HepG2 (cell line): ENCODE data around the gene COX6A2. TPM values are rescaled to one million over a fixed set of nuclear protein-coding genes. Genes with fewer than 3 reads are reported as not detected.
A peak's percentile ranks its signal among the peaks of the same experiment; 100 is the strongest.

Experiments used
- ELF3 ChIP-seq: IDR thresholded peaks from 2 replicates; pipeline ENCODE4 v1.6.1; 2016; ENCODE audit warnings: missing genetic modification reagents, missing compliant biosample characterization
- HNRNPUL1 ChIP-seq: fragments of 200-400 bp; formaldehyde crosslinking; IDR thresholded peaks from 2 replicates; pipeline ENCODE4 v1.6.1; 2017; ENCODE audit warnings: low read depth, mild to moderate bottlenecking, low read length, moderate library complexity
- KLF16 ChIP-seq, 2 experiments: sonication (generic) in 1 of 2; formaldehyde crosslinking in 1 of 2; IDR thresholded peaks; 2 replicates each; pipeline versions ENCODE4 v1.6.1 to v1.8.0; 2016 to 2023; ENCODE audit warnings: missing genetic modification reagents in 2 of 2, missing compliant biosample characterization in 1 of 2
- NCOA2 ChIP-seq: sonication (generic); formaldehyde crosslinking; IDR thresholded peaks from 2 replicates; pipeline ENCODE4 v1.8.0; 2022; ENCODE audit warnings: inconsistent platforms
- NCOR1 ChIP-seq: fragments of 200-600 bp; sonication (generic); IDR thresholded peaks from 2 replicates; pipeline ENCODE4 v1.7.0; 2017; ENCODE audit warnings: antibody characterized with exemption, low read length, borderline replicate concordance
- NFKB2 ChIP-seq: sonication (generic); formaldehyde crosslinking; IDR thresholded peaks from 2 replicates; pipeline ENCODE4 v1.4.0; 2020; ENCODE audit warnings: missing genetic modification reagents, borderline replicate concordance
- RFX5 ChIP-seq: IDR thresholded peaks from 2 replicates; pipeline ENCODE4 v1.6.1; 2011; ENCODE audit warnings: low read depth, low read length, improper control_type of control experiment
- TBL1XR1 ChIP-seq: fragments of 150-350 bp; IDR thresholded peaks from 2 replicates; pipeline ENCODE4 v1.6.1; 2014; ENCODE audit warnings: borderline replicate concordance, low read length; ENCODE audit not compliant: partially characterized antibody
- ZFX ChIP-seq: sonication (generic); formaldehyde crosslinking; IDR thresholded peaks from 2 replicates; pipeline ENCODE4 v1.4.0; 2020; ENCODE audit warnings: mild to moderate bottlenecking, low read depth, missing genetic modification reagents, moderate library complexity
- ZFYVE20 ChIP-seq: sonication (generic); formaldehyde crosslinking; IDR thresholded peaks from 2 replicates; pipeline ENCODE4 v1.8.0; 2023; ENCODE audit warnings: low read depth, mild to moderate bottlenecking, moderate library complexity, missing genetic modification reagents, borderline replicate concordance
- ZNF224 ChIP-seq: sonication (generic); formaldehyde crosslinking; IDR thresholded peaks from 2 replicates; pipeline ENCODE4 v1.5.0; 2020; ENCODE audit warnings: mild to moderate bottlenecking, missing genetic modification reagents
- ZNF234 ChIP-seq: sonication (generic); formaldehyde crosslinking; conservative IDR thresholded peaks from 2 replicates; pipeline ENCODE4 v1.5.1; 2020; ENCODE audit warnings: mild to moderate bottlenecking, missing genetic modification reagents
- ZNF292 ChIP-seq: sonication (generic); formaldehyde crosslinking; IDR thresholded peaks from 2 replicates; pipeline ENCODE4 v1.8.1; 2022; ENCODE audit warnings: mild to moderate bottlenecking, low read depth, missing genetic modification reagents, borderline replicate concordance
- ZNF343 ChIP-seq: sonication (generic); formaldehyde crosslinking; IDR thresholded peaks from 2 replicates; pipeline ENCODE4 v1.4.0; 2020; ENCODE audit warnings: mild to moderate bottlenecking, missing genetic modification reagents
- ZNF629 ChIP-seq: sonication (generic); formaldehyde crosslinking; conservative IDR thresholded peaks from 2 replicates; pipeline ENCODE4 v1.5.0; 2020; ENCODE audit warnings: missing genetic modification reagents
- ZNF850 ChIP-seq: sonication (generic); formaldehyde crosslinking; conservative IDR thresholded peaks from 2 replicates; pipeline ENCODE4 v1.9.0; 2021; ENCODE audit warnings: mild to moderate bottlenecking, missing genetic modification reagents
- ZNF891 ChIP-seq: sonication (generic); formaldehyde crosslinking; IDR thresholded peaks from 2 replicates; pipeline ENCODE4 v1.5.0; 2020; ENCODE audit warnings: mild to moderate bottlenecking, missing genetic modification reagents
- ZSCAN21 ChIP-seq: sonication (generic); formaldehyde crosslinking; IDR thresholded peaks from 2 replicates; pipeline ENCODE4 v1.8.0; 2022; ENCODE audit warnings: mild to moderate bottlenecking, missing genetic modification reagents, moderate library complexity, borderline replicate concordance
- ZSCAN25 ChIP-seq: sonication (generic); formaldehyde crosslinking; IDR thresholded peaks from 2 replicates; pipeline ENCODE4 v1.8.0; 2022; ENCODE audit warnings: mild to moderate bottlenecking, missing genetic modification reagents
- polyA plus RNA-seq, 8 experiments: library from polyadenylated mRNA; depleted of rRNA in 3 of 8; stranded (reverse) in 7 of 8; unstranded in 1 of 8; fragments of >200 nt; fragmentation: Illumina TruSeq in 4 of 8; extraction: Trizol in 4 of 8; gene quantifications; 2 replicates each; pipeline versions ENCODE4 v1.2.1 to v1.2.3, GENCODE V29; 2011 to 2016; ENCODE audit warnings: low read depth in 4 of 8, missing spikeins in 1 of 8, mixed read lengths in 1 of 8; ENCODE audit not compliant: insufficient read depth in 1 of 8
- total RNA-seq, 5 experiments: library from RNA; depleted of rRNA; stranded (reverse); fragments of >200 nt; fragmentation: Illumina TruSeq; extraction: Trizol; gene quantifications; 2 replicates each; pipeline ENCODE4 v1.2.3, GENCODE V29; 2016; ENCODE audit warnings: low read depth in 1 of 5
- TF ChIP-seq, protein P1 (sequence below): sonication (generic); formaldehyde crosslinking; IDR thresholded peaks from 2 replicates; pipeline ENCODE4 v1.4.0; 2020; ENCODE audit warnings: missing genetic modification reagents, low read depth, mild to moderate bottlenecking, borderline replicate concordance
- TF ChIP-seq, protein P2 (sequence below): sonication (generic); formaldehyde crosslinking; IDR thresholded peaks from 2 replicates; pipeline ENCODE4 v1.9.0; 2021; ENCODE audit warnings: missing genetic modification reagents, borderline replicate concordance
- TF ChIP-seq, protein P3 (sequence below): IDR thresholded peaks from 2 replicates; pipeline ENCODE4 v1.6.1; 2016; ENCODE audit warnings: mild to moderate bottlenecking, missing biosample characterization, missing genetic modification reagents
- TF ChIP-seq, protein P4 (sequence below): sonication (generic); formaldehyde crosslinking; IDR thresholded peaks from 2 replicates; pipeline ENCODE4 v1.5.1; 2020; ENCODE audit warnings: mild to moderate bottlenecking, missing genetic modification reagents, borderline replicate concordance

The COX6A2 gene
- total and polyA plus RNA-seq, 2 of the 13 experiments (the other 11 are each of a cell fraction or from before 2014, with no cell fraction given): not detected

DNA sequence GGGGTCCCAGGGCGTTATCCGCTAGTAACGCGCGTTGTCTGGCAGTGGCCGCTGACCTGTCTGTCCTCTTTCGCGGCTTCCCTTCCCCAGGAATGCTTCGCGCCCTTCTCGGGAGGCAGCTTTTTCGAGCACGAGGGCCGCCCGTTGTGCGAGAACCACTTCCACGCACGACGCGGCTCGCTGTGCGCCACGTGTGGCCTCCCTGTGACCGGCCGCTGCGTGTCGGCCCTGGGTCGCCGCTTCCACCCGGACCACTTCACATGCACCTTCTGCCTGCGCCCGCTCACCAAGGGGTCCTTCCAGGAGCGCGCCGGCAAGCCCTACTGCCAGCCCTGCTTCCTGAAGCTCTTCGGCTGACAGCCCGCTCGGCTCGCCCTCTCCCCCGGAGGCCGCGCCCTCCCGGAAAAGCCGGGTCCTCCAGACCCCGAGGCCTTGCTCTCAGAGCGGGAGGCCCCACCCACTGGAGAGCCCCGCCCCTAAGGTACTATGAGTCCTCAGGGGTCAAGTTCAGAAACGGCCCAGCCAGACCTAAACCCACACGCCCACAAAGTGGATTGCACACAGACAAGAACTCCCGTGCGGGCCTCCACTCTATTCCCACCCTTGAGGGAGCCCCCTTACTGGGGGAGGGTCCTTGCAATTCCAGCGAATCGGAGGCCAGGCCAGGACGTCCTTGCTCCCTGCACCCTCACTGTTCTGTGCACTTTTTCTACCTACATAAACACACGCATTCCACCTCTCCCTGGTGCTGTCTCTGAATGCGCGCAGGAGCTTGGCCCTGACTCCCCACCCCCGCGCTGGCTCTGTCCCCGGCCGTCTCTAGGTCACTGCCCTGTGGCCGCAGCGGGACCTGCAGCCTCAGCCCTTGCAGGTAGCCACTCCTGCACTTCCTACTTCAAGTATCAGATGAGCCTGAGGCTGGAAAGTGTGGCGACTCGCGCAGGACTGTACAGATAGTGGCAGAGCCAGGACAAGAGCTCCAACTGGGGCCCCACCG, 49.4 kb upstream of the COX6A2 start (continued):
- 0 out of 4 replicates have a peak, but pooled peaks of 1 of the 2 experiments have one; percentile 62 for TF ChIP-seq KLF16 (CRISPR knock-in tag; IDR thresholded peaks at IDR 0.05)
- no peak for TF ChIP-seq ZNF850 (CRISPR knock-in tag)
- TF ChIP-seq ZNF292 (CRISPR knock-in tag): peak; percentile 91; the same call in 1 of the 2 replicates
- no peak; the same call in none of the 2 replicates for TF ChIP-seq NCOA2 (CRISPR knock-in tag)
- peak; percentile 58 for TF ChIP-seq ZSCAN25
- TF ChIP-seq ZNF891 (CRISPR knock-in tag): 0 out of 2 replicates have a peak, but pooled peaks have one; percentile 35
- TF ChIP-seq ELF3 (CRISPR knock-in tag): no peak; the same call in none of the 2 replicates
- TF ChIP-seq HNRNPUL1: no peak
- TF ChIP-seq ZNF343: peak; percentile 83
- peak; percentile 19; the same call in 1 of the 2 replicates for TF ChIP-seq ZNF629 (CRISPR knock-in tag)
- TF ChIP-seq, protein P1, sequence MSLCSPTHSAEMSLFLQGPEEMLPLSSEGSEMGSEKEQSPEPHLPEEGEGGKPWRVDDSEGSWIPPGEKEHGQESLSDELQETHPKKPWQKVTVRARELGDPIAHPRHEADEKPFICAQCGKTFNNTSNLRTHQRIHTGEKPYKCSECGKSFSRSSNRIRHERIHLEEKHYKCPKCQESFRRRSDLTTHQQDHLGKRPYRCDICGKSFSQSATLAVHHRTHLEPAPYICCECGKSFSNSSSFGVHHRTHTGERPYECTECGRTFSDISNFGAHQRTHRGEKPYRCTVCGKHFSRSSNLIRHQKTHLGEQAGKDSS (CRISPR knock-in tag): peak; percentile 93
- peak; percentile 48 for TF ChIP-seq ZSCAN21 (CRISPR knock-in tag)
- peak; percentile 28; the same call in 1 of the 2 replicates for TF ChIP-seq NFKB2 (CRISPR knock-in tag)
- TF ChIP-seq, protein P2, sequence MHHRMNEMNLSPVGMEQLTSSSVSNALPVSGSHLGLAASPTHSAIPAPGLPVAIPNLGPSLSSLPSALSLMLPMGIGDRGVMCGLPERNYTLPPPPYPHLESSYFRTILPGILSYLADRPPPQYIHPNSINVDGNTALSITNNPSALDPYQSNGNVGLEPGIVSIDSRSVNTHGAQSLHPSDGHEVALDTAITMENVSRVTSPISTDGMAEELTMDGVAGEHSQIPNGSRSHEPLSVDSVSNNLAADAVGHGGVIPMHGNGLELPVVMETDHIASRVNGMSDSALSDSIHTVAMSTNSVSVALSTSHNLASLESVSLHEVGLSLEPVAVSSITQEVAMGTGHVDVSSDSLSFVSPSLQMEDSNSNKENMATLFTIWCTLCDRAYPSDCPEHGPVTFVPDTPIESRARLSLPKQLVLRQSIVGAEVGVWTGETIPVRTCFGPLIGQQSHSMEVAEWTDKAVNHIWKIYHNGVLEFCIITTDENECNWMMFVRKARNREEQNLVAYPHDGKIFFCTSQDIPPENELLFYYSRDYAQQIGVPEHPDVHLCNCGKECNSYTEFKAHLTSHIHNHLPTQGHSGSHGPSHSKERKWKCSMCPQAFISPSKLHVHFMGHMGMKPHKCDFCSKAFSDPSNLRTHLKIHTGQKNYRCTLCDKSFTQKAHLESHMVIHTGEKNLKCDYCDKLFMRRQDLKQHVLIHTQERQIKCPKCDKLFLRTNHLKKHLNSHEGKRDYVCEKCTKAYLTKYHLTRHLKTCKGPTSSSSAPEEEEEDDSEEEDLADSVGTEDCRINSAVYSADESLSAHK (CRISPR knock-in tag): 0 out of 2 replicates have a peak, but pooled peaks have one; percentile 67
- peak; percentile 71 for TF ChIP-seq ZFX (CRISPR knock-in tag)
- TF ChIP-seq, protein P3, sequence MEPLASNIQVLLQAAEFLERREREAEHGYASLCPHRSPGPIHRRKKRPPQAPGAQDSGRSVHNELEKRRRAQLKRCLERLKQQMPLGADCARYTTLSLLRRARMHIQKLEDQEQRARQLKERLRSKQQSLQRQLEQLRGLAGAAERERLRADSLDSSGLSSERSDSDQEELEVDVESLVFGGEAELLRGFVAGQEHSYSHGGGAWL (CRISPR knock-in tag): peak; percentile 56; the same call in 1 of the 2 replicates
- TF ChIP-seq, protein P4, sequence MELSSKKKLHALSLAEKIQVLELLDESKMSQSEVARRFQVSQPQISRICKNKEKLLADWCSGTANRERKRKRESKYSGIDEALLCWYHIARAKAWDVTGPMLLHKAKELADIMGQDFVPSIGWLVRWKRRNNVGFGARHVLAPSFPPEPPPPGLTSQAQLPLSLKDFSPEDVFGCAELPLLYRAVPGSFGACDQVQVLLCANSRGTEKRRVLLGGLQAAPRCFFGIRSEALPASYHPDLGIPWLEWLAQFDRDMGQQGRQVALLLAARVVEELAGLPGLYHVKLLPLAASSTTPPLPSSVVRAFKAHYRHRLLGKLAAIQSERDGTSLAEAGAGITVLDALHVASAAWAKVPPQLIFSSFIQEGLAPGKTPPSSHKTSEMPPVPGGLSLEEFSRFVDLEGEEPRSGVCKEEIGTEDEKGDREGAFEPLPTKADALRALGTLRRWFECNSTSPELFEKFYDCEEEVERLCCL (CRISPR knock-in tag): peak; percentile 71; the same call in 1 of the 2 replicates
- peak; percentile 69 for TF ChIP-seq TBL1XR1
- TF ChIP-seq ZNF234 (CRISPR knock-in tag): peak; percentile 76; the same call in 1 of the 2 replicates
- TF ChIP-seq ZFYVE20 (CRISPR knock-in tag): 0 out of 2 replicates have a peak, but pooled peaks have one; percentile 63
- no peak for TF ChIP-seq RFX5
- peak; percentile 96 for TF ChIP-seq NCOR1
- no peak for TF ChIP-seq ZNF224 (CRISPR knock-in tag)
